GM19328 (cell line): ENCODE data around the gene REP15.
"Not testable (repeated sequence)": the region's sequence is repeated elsewhere in the genome, so short reads cannot be mapped to it uniquely, and the experiment has no call there.

Source experiments
- ATAC-seq: cut with Tn5 transposase; IDR thresholded peaks from one replicate; pipeline ENCODE4 v1.9.1; 2021; ENCODE audit warnings: mild to moderate bottlenecking, moderate library complexity; ENCODE audit not compliant: unreplicated experiment

REP15 gene, protein sequence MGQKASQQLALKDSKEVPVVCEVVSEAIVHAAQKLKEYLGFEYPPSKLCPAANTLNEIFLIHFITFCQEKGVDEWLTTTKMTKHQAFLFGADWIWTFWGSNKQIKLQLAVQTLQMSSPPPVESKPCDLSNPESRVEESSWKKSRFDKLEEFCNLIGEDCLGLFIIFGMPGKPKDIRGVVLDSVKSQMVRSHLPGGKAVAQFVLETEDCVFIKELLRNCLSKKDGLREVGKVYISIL

DNA sequence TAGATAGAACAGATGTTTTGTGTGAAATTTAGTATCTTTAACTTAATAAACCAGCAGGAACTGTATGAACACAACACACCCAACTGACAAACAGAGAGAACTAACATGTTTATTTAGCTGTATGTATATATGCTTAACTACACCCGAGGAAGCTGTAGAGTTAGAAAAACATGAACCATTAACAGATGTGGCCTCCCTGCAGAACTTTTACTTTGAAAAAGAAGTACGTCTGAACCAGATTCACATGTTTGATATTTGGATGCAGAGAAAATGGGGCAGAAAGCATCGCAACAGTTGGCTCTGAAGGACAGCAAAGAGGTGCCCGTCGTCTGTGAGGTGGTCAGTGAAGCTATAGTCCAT, at the start of gene REP15:
REP15 (plus strand) TSS at position 155 of the 360 bp plus-strand sequence; CDS start at position 271, 116 bp downstream.
- ATAC-seq = no peak

DNA sequence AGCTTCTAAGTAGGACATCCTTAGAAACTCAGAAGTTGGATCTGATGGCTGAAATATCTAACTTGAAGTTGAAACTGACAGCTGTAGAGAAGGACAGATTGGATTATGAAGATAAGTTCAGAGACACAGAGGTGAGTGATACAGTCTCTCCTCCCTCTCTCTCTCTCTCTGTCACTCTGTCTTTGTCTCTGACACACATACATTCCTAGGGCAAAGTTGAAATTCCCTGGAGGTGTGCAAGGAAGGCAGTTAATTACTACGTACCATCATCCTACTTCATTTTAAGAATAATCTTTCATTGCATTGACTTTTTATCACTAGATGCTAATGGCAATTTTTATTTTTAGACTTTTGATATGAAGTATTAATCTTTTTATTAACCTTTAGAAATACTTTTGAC, 46.2 kb upstream of the REP15 start:
- ATAC-seq = no peak

GRCh38 chr12:27651201-27651600, 45.0 kb upstream of the REP15 start:
- ATAC-seq = no peak

DNA sequence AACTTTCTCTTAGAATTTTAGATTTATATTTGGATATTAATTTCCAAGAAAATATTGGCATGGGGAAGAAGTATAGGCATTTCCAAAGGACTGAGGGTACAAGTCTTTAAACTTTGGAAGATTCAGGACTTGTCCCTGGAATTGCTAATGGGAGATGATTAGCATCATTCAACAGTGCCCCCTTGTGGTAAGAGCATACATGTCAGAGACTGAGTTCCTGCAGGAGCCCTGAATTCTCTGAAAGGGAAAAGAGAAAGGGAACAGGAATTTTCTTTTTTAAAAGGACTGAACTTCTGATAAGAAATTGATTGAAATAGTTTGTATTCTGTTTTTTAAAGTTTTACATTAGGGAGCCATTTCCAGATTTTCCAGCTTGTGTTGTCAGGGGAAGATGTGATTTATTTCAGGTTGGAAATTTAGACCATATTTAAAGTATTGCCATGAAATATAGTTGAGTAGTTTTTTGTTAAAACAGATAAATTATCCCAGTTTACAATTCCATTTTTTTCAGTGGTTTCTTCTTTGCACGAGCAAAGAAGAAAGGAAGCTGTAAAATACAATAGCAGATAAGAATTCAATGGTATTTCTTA, 44.0 kb upstream of the REP15 start:
- no peak for ATAC-seq

DNA sequence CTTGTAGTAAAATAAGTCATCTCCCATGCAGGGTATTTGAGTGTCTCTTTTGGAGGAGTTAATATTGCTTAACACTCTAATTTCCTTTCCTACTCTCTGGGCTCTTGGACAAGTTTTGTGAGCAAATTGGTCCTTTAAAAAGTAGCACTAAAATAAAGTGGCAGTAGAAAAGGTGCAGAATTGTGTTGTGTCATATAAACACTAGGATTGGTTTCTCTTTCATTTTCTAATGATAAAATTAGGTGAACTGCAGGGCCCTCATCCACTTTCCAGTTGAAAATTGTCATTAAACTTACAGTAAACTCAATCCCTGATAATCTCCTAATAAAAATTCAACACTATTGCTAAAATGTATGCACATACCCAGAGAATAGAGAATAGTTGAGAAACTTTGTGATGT, 42.6 kb upstream of the REP15 start:
- no peak for ATAC-seq

GRCh38 chr12:27655476-27655875, 40.8 kb upstream of the REP15 start:
- ATAC-seq = not testable (repeated sequence)

- ATAC-seq = no peak
Measured at GRCh38 chr12:27657296-27657695, 39.0 kb upstream of the REP15 start.

- no peak for ATAC-seq
Measured at GRCh38 chr12:27665704-27666103, 30.5 kb upstream of the REP15 start.

DNA sequence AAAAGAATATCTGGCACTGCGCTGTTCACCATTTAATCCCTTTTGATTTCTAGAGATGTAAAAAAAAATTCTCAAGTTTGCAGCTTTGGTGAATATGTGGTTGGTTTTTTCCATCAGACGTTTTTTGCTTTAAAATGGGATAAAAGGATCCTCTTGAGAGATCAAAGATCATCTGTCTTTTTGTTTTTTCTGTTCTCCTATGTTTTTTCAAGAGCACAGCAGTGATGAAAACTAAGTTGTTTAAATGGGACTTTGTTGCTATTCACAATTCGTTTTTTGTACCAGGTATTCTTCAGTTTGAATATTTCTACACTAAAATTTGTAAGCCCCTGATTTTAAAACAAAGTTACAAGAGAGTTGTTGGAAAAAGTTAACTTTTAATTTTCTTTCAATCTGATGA, 29.7 kb upstream of the REP15 start:
- ATAC-seq = no peak

- ATAC-seq = no peak
Measured at GRCh38 chr12:27667540-27667939, 28.7 kb upstream of the REP15 start.

DNA sequence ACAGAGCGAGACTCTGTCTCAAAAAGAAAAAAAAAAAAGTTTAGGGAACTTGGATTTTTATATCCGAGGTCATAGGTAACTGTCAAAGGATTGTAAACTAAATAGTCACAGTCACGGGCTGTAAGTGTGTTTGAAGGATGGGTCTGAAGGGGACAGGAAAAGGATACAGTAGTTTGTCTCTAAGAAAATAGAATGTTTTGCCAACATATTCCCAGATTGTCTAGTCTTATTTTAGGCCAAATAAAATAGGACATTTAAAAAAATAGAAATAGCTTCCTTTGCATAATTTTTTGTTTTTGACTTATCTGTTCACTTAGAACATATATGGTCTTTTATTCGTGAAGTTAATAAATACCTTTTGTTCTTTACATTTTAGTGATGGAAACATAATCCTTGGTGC, 24.2 kb upstream of the REP15 start:
- ATAC-seq = no peak

- ATAC-seq = no peak
Measured at GRCh38 chr12:27672643-27673042, 23.6 kb upstream of the REP15 start.

DNA sequence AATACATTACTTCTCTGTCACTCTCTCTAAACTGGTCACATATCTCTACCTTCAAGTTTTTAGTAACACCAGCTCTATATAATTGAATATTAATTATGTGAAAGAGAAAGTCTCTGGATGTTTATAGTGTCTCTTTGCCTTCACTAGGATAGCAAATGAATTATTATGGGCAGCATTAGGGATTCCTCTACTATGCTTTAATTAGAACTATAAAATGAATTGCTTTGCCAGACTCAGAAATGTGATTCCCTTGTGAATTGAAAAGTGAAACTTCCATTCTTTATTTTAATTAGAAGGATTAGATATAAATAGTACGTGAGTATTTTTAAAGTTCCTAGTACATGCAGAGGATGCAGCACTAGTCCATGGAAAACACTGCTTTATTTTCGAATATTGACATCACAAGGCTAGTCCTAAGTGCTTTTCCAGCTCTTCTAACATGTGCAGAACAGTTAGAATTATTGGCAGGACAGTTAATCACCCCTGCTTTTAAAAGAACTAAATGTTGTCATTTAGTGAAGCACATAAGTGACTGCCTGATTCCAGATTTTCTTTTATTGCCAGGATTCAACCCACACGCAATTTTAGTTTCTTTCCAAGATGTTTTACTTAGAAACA, 23.0 kb upstream of the REP15 start:
- ATAC-seq = no peak

- no peak for ATAC-seq
Measured at GRCh38 chr12:27674989-27675388, 21.3 kb upstream of the REP15 start.

- ATAC-seq = no peak
Measured at GRCh38 chr12:27680619-27681018, 15.6 kb upstream of the REP15 start.

- ATAC-seq = no peak
Measured at GRCh38 chr12:27682534-27682933, 13.7 kb upstream of the REP15 start.

DNA sequence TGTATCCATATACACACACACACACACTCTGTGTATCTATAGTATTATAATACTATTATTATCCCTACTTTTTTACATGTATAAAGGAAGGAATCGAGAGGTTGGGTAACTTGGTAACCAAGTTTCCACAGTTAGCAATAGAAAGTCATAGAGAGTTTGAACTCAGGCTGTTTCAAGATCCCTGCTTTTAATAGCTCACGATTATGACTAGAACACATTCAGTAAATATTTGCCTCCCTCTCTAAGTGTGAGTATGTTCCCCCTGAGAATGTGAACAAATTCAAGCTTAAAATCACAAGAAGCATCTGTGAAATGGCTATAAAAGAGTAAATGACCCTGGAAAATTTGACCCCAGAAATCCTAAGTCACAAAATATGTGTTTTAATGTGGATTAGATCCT, 11.0 kb upstream of the REP15 start:
- ATAC-seq = no peak

DNA sequence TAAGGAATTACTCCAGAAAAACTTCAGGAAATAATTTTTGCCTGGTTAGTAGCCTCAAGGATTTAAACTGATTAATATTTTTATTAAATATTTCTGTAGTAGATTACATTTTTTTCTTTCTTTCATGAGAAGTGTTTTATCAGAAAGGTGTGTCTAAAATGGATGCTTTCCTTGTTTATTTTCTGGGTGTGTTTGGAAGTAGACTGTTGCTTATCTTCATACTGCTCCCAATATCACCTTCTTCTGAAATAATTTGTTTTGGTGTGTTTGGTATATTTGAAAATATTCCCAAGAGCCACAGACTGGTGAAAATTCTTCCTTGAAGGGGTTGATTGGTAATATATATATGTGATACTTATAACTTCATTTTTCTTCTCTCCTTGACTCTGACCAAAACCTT, 10.1 kb upstream of the REP15 start:
- ATAC-seq = no peak

DNA sequence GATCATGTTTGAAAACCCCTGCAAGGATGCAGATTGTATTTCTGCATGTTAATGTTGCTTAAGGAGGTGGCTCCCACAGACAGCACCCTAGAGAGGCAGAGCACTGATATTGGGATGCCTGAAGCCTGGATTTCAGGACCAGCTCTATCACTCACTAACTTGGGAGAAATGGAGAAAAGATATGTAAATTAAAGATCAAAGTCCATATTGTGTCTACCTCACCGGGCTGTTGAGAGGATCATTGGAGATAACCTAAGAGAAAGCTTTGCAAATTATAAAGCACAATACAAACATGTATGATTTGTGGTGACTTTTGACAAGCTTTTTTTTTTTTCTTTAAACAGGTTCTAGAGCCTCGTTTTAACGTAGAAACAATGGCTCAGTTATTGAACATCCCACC, 7.6 kb upstream of the REP15 start:
- no peak for ATAC-seq

DNA sequence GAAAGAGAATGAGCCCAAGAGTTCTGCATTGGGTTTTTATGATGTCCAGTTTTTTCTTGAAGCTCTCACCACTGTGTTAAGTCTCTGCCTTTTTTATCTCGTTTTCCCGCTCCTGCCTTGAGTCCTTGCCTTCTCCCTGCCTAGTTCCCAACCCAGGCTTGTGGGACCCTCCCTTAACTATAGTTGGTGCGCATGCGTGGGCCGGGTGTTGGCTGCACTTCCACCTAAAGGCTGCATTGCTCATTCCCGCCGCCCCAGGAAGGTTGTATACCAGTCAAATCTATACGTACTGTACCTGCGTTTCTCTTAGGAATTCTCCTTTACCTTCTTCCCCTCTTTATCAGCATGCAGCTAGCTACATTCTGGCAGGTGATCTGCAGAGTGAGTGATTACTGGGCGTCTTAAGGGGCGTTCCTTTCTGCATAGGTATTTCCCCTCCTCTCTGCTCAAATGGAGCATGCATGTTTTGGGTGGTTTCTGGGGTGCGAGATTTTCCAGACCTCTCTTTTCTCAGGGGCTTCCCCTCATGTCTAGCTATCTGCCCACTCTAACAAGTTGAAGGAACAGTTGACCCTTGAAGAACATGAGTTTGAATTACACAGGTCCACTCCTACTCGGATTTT, 6.6 kb upstream of the REP15 start:
- no peak for ATAC-seq

DNA sequence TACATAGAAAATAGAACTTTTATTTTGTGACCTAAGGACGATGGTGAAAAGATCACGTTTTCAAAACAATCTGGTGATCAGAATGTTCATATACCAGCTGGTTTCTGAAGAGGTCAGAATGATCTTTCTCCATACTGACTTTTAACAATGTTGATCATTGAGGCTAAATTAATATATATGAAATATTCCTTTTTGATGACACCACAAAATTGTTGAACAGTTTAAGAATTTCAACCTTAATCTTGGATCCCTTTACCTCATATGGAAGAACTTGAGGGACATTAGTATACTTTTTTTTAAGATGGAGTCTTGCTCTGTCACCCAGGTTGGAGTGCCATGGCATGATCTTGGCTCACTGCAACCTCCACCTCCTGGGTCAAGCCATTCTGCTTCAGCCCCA, 2.8 kb upstream of the REP15 start:
- ATAC-seq = no peak
